SU-DHL-6 (cell line): ENCODE results near the gene PALLD.

Source experiments
- CTCF ChIP-seq: fragments of 200-600 bp; sonication (generic); IDR thresholded peaks from one replicate; pipeline ENCODE4 v1.5.1; 2017; ENCODE audit warnings: antibody characterized with exemption, mild to moderate bottlenecking, low read length, moderate library complexity; ENCODE audit not compliant: insufficient read depth, poor library complexity, severe bottlenecking
- EZH2phosphoT487 ChIP-seq: fragments of 200-600 bp; sonication (generic), shearing (Covaris generic); conservative IDR thresholded peaks from 2 replicates; pipeline ENCODE4 v1.6.1; 2018; ENCODE audit warnings: mild to moderate bottlenecking, antibody characterized with exemption, low read length, moderate library complexity, mixed read lengths

GRCh38 chr4:168683595-168683994 lies 186.7 kb downstream of the PALLD start:
- TF ChIP-seq EZH2phosphoT487 (no peak), CTCF (no peak)
